ENCODE data around the gene FGG.

GRCh38 chr4:154588198-154588597 is 24.3 kb downstream of the FGG start:
- TF ChIP-seq POLR2A (IDR thresholded peaks at IDR 0.05; ENCODE audit: extremely low read depth, insufficient read length) (no peak), CTCF (IDR thresholded peaks at IDR 0.05; ENCODE audit: low read depth, low read length) (no peak)
- TF ChIP-seq, protein P1, sequence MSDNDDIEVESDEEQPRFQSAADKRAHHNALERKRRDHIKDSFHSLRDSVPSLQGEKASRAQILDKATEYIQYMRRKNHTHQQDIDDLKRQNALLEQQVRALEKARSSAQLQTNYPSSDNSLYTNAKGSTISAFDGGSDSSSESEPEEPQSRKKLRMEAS (IDR thresholded peaks at IDR 0.05; ENCODE audit: low read depth, low read length) = no peak

Measured in NB4 (cell line).